ENCODE results near the gene SNX27. TPM values are rescaled to one million over a fixed set of nuclear protein-coding genes. Genes with fewer than 3 reads are reported as not detected.

SNX27 gene
- total RNA-seq, 1 experiment from 2014 or later: 42.2 TPM

DNA sequence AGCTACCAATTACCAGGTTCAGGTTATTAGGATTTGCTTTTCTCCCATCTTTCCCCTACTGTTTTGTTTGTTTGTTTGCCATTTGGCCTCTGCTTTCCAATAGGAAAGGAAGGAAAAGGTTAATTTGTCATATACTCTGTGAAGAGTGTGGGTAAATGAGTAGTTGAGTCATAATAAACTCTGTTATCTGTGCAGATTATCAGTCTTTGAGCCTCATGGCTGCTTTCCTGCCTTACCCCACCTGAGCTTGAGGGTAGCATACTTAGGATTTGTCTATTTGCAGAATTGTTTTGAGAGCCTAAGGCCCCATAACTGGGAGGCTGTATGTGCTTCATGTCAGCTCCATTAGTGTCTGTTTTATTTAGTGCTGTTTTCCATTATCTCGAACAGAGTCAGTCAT, 32.9 kb upstream of the SNX27 start:
- intact Hi-C loops (cut with micrococcal nuclease): no loop called here
- Histone ChIP-seq H3K9me2 (ENCODE audit: insufficient read depth) (no peaks in the 10 kb centered on the region), H2AFZ (ENCODE audit: low read depth, low read length, poor library complexity, severe bottlenecking) (no peak overlapping the region), H3K27me3 (ENCODE audit: insufficient read depth, low read length) (no peaks in the 10 kb centered on the region), H4K20me1 (ENCODE audit: insufficient read depth) (no peaks in the 10 kb centered on the region), H3K27ac (ENCODE audit: low read depth, low read length) (no peak overlapping the region), H3K36me3 (ENCODE audit: control insufficient read depth in 1 of 2, insufficient read depth in 2 of 2, low read length in 2 of 2) (peaks cover 0 to 9% of the 10 kb centered on the region in 2 experiments; a peak in 1 of 4 replicates), H3K4me3 (replicated peaks in 1 of 2; ENCODE audit: low read depth in 1 of 2, low read length in 2 of 2) (no peak overlapping the region), H3K79me2 (ENCODE audit: insufficient read depth, low read length) (no peaks in the 10 kb centered on the region), H3K9me3 (ENCODE audit: control insufficient read depth in 1 of 2, insufficient read depth in 1 of 2, low read depth in 1 of 2, low read length in 2 of 2) (no peaks in the 10 kb centered on the region), H3K4me1 (ENCODE audit: control insufficient read depth in 1 of 2, insufficient read depth in 2 of 2, low read length in 2 of 2) (peaks cover 4 to 39% of the 10 kb centered on the region in 2 experiments), H3K4me2 (ENCODE audit: low read length) (peak overlapping the region; percentile 27), H3K9ac (ENCODE audit: low read length) (no peak overlapping the region)
- RAD21 ChIA-PET (ENCODE audit: low non-redundant PET in 1 of 2, low total read pairs in 2 of 2, uncharacterized antibody in 2 of 2, unreplicated experiment in 2 of 2): interaction anchor here in 1 of 2 experiments (0.6 kb wide), 1 partner anchor 32 kb away, joined by 7 read pairs; no protein-coding TSS in a partner anchor
- ATAC-seq: no peak
- POLR2A ChIA-PET: no interaction called here
- no peak for DNase-seq (ENCODE audit: low read depth, low spot score)
- BruUV-seq (replicated peaks): no TSS peak
- CTCF ChIA-PET: interaction anchor here (0.7 kb wide), 1 partner anchor 15 kb away, joined by 4 read pairs; no protein-coding TSS in a partner anchor
- no peak for TF ChIP-seq SIN3A (IDR thresholded peaks at IDR 0.05; ENCODE audit: low read depth)
- no peak for TF ChIP-seq ZFX (IDR thresholded peaks at IDR 0.05)
- TF ChIP-seq, protein P1, sequence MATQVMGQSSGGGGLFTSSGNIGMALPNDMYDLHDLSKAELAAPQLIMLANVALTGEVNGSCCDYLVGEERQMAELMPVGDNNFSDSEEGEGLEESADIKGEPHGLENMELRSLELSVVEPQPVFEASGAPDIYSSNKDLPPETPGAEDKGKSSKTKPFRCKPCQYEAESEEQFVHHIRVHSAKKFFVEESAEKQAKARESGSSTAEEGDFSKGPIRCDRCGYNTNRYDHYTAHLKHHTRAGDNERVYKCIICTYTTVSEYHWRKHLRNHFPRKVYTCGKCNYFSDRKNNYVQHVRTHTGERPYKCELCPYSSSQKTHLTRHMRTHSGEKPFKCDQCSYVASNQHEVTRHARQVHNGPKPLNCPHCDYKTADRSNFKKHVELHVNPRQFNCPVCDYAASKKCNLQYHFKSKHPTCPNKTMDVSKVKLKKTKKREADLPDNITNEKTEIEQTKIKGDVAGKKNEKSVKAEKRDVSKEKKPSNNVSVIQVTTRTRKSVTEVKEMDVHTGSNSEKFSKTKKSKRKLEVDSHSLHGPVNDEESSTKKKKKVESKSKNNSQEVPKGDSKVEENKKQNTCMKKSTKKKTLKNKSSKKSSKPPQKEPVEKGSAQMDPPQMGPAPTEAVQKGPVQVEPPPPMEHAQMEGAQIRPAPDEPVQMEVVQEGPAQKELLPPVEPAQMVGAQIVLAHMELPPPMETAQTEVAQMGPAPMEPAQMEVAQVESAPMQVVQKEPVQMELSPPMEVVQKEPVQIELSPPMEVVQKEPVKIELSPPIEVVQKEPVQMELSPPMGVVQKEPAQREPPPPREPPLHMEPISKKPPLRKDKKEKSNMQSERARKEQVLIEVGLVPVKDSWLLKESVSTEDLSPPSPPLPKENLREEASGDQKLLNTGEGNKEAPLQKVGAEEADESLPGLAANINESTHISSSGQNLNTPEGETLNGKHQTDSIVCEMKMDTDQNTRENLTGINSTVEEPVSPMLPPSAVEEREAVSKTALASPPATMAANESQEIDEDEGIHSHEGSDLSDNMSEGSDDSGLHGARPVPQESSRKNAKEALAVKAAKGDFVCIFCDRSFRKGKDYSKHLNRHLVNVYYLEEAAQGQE (IDR thresholded peaks at IDR 0.05; ENCODE audit: low read depth): no peak
- TF ChIP-seq EGR1 (IDR thresholded peaks at IDR 0.05; ENCODE audit: low read depth): no peak
- TF ChIP-seq TCF7L2 (IDR thresholded peaks at IDR 0.05; ENCODE audit: borderline replicate concordance, extremely low read depth, insufficient read depth, insufficient read length): no peak
- no peak for TF ChIP-seq POLR2AphosphoS5 (IDR thresholded peaks at IDR 0.05; ENCODE audit: low read depth, low read length)
- TF ChIP-seq JUND (IDR thresholded peaks at IDR 0.05): no peak
- TF ChIP-seq, protein P2, sequence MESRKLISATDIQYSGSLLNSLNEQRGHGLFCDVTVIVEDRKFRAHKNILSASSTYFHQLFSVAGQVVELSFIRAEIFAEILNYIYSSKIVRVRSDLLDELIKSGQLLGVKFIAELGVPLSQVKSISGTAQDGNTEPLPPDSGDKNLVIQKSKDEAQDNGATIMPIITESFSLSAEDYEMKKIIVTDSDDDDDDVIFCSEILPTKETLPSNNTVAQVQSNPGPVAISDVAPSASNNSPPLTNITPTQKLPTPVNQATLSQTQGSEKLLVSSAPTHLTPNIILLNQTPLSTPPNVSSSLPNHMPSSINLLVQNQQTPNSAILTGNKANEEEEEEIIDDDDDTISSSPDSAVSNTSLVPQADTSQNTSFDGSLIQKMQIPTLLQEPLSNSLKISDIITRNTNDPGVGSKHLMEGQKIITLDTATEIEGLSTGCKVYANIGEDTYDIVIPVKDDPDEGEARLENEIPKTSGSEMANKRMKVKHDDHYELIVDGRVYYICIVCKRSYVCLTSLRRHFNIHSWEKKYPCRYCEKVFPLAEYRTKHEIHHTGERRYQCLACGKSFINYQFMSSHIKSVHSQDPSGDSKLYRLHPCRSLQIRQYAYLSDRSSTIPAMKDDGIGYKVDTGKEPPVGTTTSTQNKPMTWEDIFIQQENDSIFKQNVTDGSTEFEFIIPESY (IDR thresholded peaks at IDR 0.05; ENCODE audit: extremely low read depth, insufficient replicate concordance, low read length): no peak
- TF ChIP-seq, protein P3, sequence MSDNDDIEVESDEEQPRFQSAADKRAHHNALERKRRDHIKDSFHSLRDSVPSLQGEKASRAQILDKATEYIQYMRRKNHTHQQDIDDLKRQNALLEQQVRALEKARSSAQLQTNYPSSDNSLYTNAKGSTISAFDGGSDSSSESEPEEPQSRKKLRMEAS (IDR thresholded peaks at IDR 0.05): no peak
- no peak for TF ChIP-seq YY1 (IDR thresholded peaks at IDR 0.05; ENCODE audit: extremely low read depth, insufficient replicate concordance, low read depth, low read length)
- TF ChIP-seq, protein P4, sequence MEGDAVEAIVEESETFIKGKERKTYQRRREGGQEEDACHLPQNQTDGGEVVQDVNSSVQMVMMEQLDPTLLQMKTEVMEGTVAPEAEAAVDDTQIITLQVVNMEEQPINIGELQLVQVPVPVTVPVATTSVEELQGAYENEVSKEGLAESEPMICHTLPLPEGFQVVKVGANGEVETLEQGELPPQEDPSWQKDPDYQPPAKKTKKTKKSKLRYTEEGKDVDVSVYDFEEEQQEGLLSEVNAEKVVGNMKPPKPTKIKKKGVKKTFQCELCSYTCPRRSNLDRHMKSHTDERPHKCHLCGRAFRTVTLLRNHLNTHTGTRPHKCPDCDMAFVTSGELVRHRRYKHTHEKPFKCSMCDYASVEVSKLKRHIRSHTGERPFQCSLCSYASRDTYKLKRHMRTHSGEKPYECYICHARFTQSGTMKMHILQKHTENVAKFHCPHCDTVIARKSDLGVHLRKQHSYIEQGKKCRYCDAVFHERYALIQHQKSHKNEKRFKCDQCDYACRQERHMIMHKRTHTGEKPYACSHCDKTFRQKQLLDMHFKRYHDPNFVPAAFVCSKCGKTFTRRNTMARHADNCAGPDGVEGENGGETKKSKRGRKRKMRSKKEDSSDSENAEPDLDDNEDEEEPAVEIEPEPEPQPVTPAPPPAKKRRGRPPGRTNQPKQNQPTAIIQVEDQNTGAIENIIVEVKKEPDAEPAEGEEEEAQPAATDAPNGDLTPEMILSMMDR (IDR thresholded peaks at IDR 0.05 in 2 of 3, conservative IDR thresholded peaks at IDR 0.05 in 1 of 3; ENCODE audit: borderline replicate concordance in 1 of 3, insufficient read depth in 1 of 3, low read depth in 2 of 3, low read length in 2 of 3): no peak
- TF ChIP-seq SRF (IDR thresholded peaks at IDR 0.05; ENCODE audit: low read depth): no peak
- TF ChIP-seq POLR2A (IDR thresholded peaks at IDR 0.05; ENCODE audit: borderline replicate concordance, extremely low read depth, insufficient read depth, insufficient read length): no peak
- no peak for TF ChIP-seq SP1 (IDR thresholded peaks at IDR 0.05; ENCODE audit: low read depth)
- TF ChIP-seq EZH2 (IDR thresholded peaks at IDR 0.05): no peak
- no peak for TF ChIP-seq FOSL1 (IDR thresholded peaks at IDR 0.05; ENCODE audit: low read depth)

Measured in HCT116 (cell line).